ENCODE results near the gene QRICH1.

GRCh38 chr3:48982016-48982415 lies 111.9 kb downstream of the QRICH1 start:
- TF ChIP-seq ARNT (IDR thresholded peaks at IDR 0.05): no peak
- no peak for TF ChIP-seq SUZ12 (IDR thresholded peaks at IDR 0.05)
- no peak for TF ChIP-seq NFRKB (IDR thresholded peaks at IDR 0.05)
- no peak for TF ChIP-seq LEF1 (IDR thresholded peaks at IDR 0.05; ENCODE audit: borderline replicate concordance)
- no peak for TF ChIP-seq PKNOX1 (IDR thresholded peaks at IDR 0.05)
